Neuronal stem cell (in vitro differentiated cells): ENCODE data around the gene RAB35.

Experiments
- DNase-seq: peaks from one replicate; pipeline ENCODE4 v3.0.0-alpha.2; 2013; ENCODE audit warnings: low spot score
- H2AFZ ChIP-seq: one replicate; pipeline ENCODE4 v1.6.1; 2013; ENCODE audit warnings: mild to moderate bottlenecking, low read length, inconsistent platforms
- H2AK5ac ChIP-seq: 2 replicates; pipeline ENCODE4 v1.6.1; 2013; ENCODE audit warnings: low read depth, mild to moderate bottlenecking, inconsistent platforms, low read length, moderate library complexity, mixed read lengths
- H2BK120ac ChIP-seq: 2 replicates; pipeline ENCODE4 v1.6.1; 2013; ENCODE audit warnings: low read depth, mild to moderate bottlenecking, inconsistent platforms, low read length, moderate library complexity, mixed read lengths
- H2BK12ac ChIP-seq: one replicate; pipeline ENCODE4 v1.6.1; 2013; ENCODE audit warnings: low read length, inconsistent platforms
- H2BK15ac ChIP-seq: 2 replicates; pipeline ENCODE4 v1.6.1; 2013; ENCODE audit warnings: mild to moderate bottlenecking, low read length, inconsistent platforms, mixed read lengths
- H2BK5ac ChIP-seq: one replicate; pipeline ENCODE4 v1.6.1; 2013; ENCODE audit warnings: inconsistent platforms, mild to moderate bottlenecking, low read length, moderate library complexity
- H3K14ac ChIP-seq: one replicate; pipeline ENCODE4 v1.6.1; 2013; ENCODE audit warnings: low read length, inconsistent platforms
- H3K18ac ChIP-seq: 2 replicates; pipeline ENCODE4 v1.6.1; 2013; ENCODE audit warnings: low read length, inconsistent platforms
- H3K23ac ChIP-seq: 2 replicates; pipeline ENCODE4 v1.6.1; 2013; ENCODE audit warnings: low read depth, mild to moderate bottlenecking, mixed read lengths, low read length, inconsistent platforms; ENCODE audit not compliant: poor library complexity
- H3K27ac ChIP-seq: replicated peaks from 3 replicates; pipeline ENCODE4 v1.5.1; 2013; ENCODE audit warnings: low read length, inconsistent platforms
- H3K27me3 ChIP-seq, 3 experiments: 2 replicates each; pipeline ENCODE4 v1.6.1; 2013; ENCODE audit warnings: low read length in 3 of 3, mild to moderate bottlenecking in 2 of 3, inconsistent platforms in 1 of 3, low read depth in 1 of 3, mixed read lengths in 1 of 3, moderate library complexity in 1 of 3; ENCODE audit not compliant: control insufficient read depth in 3 of 3, insufficient read depth in 3 of 3
- H3K36me3 ChIP-seq, 2 donors: replicated peaks in 1 of 2; 2 replicates each; pipeline ENCODE4 v1.6.1; 2013; ENCODE audit warnings: low read length in 2 of 2; ENCODE audit not compliant: control insufficient read depth in 2 of 2, insufficient read depth in 2 of 2
- H3K4ac ChIP-seq: 2 replicates; pipeline ENCODE4 v1.6.1; 2013; ENCODE audit warnings: inconsistent platforms, mild to moderate bottlenecking, low read length, moderate library complexity
- H3K4me1 ChIP-seq, 2 donors: 1 replicate in 1 of 2; 2 replicates in 1 of 2; pipeline ENCODE4 v1.6.1; 2013; ENCODE audit warnings: low read length in 2 of 2, low read depth in 1 of 2; ENCODE audit not compliant: control insufficient read depth in 2 of 2, insufficient read depth in 1 of 2
- H3K4me2 ChIP-seq: one replicate; pipeline ENCODE4 v1.6.1; 2013; ENCODE audit warnings: mild to moderate bottlenecking, low read length, inconsistent platforms; ENCODE audit not compliant: insufficient read depth, poor library complexity, severe bottlenecking
- H3K4me3 ChIP-seq, 2 donors: 2 replicates each; pipeline ENCODE4 v1.5.1; 2013; ENCODE audit warnings: low read length in 2 of 2, mild to moderate bottlenecking in 2 of 2, inconsistent platforms in 1 of 2, moderate library complexity in 1 of 2
- H3K79me1 ChIP-seq: one replicate; pipeline ENCODE4 v1.6.1; 2013; ENCODE audit warnings: low read depth, mild to moderate bottlenecking, inconsistent platforms, low read length, moderate library complexity
- H3K9ac ChIP-seq: one replicate; pipeline ENCODE4 v1.6.1; 2013; ENCODE audit warnings: mild to moderate bottlenecking, low read depth, low read length, inconsistent platforms; ENCODE audit not compliant: poor library complexity
- H3K9me3 ChIP-seq, 2 donors: replicated peaks in 1 of 2; 2 replicates each; pipeline versions ENCODE3 to v1.6.1; 2013; ENCODE audit warnings: low read length in 2 of 2, mild to moderate bottlenecking in 2 of 2, inconsistent platforms in 1 of 2, low read depth in 1 of 2, mixed read lengths in 1 of 2, moderate library complexity in 1 of 2; ENCODE audit not compliant: control insufficient read depth in 2 of 2, insufficient read depth in 1 of 2
- H4K8ac ChIP-seq: one replicate; pipeline ENCODE4 v1.6.1; 2013; ENCODE audit warnings: low read depth, mild to moderate bottlenecking, inconsistent platforms, low read length, moderate library complexity
- H4K91ac ChIP-seq: one replicate; pipeline ENCODE4 v1.6.1; 2013; ENCODE audit warnings: low read length, low read depth, mild to moderate bottlenecking, inconsistent platforms; ENCODE audit not compliant: poor library complexity
- WGBS, 2 donors: extraction: QIAGEN DNeasy Blood & Tissue Kit; methylation state at CpG; one replicate each; pipeline ENCODE4 v1.1.7; 2013; ENCODE audit warnings: missing lambda C conversion rate in 2 of 2, mixed read lengths in 1 of 2; ENCODE audit not compliant: insufficient read length in 2 of 2, insufficient replicate concordance in 1 of 2; ENCODE audit errors: extremely low coverage in 2 of 2; 5-methylcytosine and 5-hydroxymethylcytosine counted together

The RAB35 gene

DNA sequence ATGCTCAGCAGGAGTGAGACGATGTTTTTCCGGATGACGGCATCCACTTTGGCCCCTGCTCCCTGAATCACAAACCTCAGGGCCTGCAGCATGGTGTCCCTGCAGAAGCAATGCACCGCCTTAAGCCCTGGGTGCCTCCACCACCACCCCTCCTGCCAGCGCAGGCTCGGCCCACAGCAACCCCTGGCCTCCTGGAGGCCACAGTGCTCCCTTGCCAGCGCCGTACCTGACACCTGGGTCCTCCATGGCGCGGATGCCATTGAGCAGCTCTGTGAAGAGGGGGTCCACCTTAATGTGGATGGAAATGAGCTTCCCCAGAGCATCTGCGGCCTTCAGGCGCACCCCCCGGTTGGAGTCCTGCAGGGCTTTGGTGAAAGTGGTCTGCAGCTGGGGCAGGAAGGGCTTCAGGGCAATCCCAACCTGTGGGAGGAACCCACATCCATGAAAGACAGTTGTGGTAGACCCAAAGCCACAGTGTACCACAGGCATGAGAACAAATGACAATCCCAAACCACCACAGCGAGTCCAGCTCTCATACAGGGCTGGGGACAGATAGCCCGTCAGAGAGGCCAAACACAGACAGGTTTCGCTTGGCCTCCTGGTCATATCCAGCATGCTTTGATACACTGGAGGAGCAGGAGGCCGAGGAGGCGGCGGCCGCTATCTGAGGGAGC, 17.9 kb upstream of the RAB35 start:
- no peak overlapping the region for H2BK120ac ChIP-seq

DNA sequence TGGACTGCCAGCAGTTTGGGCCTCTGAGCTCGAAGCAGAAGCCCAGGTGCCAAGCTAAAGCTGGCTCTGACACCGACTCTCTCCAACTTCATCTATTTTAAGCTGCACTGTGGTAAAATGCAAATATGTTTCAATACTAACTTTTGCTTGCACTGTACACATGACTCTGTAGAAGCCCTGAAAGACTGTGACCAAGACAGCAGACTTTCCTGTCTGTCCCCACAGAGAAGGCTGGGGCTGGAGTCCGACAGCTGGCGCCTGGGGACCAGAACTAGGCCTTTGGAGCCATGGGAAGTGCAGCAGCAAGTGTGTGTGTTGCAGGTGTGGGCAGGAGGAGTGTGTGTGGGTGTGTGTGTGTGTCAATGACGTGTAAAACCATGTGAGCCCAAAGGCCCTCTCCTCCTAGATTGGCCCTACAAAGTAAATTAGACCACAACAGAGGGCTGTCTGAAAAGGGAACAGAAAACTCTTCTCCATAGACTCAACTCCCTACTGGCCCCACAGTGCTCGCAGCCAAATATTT, 16.4 kb upstream of the RAB35 start:
- Histone ChIP-seq H3K27me3 (no peaks in the 10 kb centered on the region), H3K4me3 (no peak overlapping the region), H2BK120ac (no peak overlapping the region), H2BK15ac (no peak overlapping the region), H4K8ac (no peak overlapping the region), H3K4me2 (no peak overlapping the region), H4K91ac (no peak overlapping the region), H3K9ac (no peak overlapping the region), H2BK5ac (no peak overlapping the region), H2AFZ (no peak overlapping the region), H3K23ac (no peak overlapping the region), H2AK5ac (no peak overlapping the region), H3K4me1 (no peaks in the 10 kb centered on the region), H2BK12ac (no peak overlapping the region), H3K36me3 (peaks cover 75 to 96% of the 10 kb centered on the region in 2 donors), H3K4ac (no peak overlapping the region), H3K18ac (no peak overlapping the region), H3K27ac (no peak overlapping the region), H3K14ac (no peak overlapping the region), H3K79me1 (no peaks in the 10 kb centered on the region), H3K9me3 (no peaks in the 10 kb centered on the region)
- DNase-seq = no peak
- WGBS, 2 donors = no CpG with 5 or more reads among the region's 6 CpGs

More for the DNA sequence above, 17.9 kb upstream of the RAB35 start:
- no peak overlapping the region for H3K4me3 ChIP-seq
- no peak overlapping the region for H3K4ac ChIP-seq
- H2BK12ac ChIP-seq = no peak overlapping the region
- peaks cover 79 to 96% of the 10 kb centered on the region in 2 donors for H3K36me3 ChIP-seq
- H2AFZ ChIP-seq = no peak overlapping the region
- H3K27ac ChIP-seq = no peak overlapping the region
- no peak overlapping the region for H2AK5ac ChIP-seq
- H3K4me2 ChIP-seq = no peak overlapping the region
- DNase-seq = no peak
- H3K14ac ChIP-seq = no peak overlapping the region
- no peak overlapping the region for H4K8ac ChIP-seq
- WGBS, 2 donors = no CpG with 5 or more reads among the region's 20 CpGs
- peak overlapping the region; percentile 18 for H3K23ac ChIP-seq
- no peak overlapping the region for H2BK15ac ChIP-seq
- H3K9ac ChIP-seq = no peak overlapping the region
- H3K4me1 ChIP-seq = no peaks in the 10 kb centered on the region
- peaks cover 2% of the 10 kb centered on the region for H3K79me1 ChIP-seq
- no peak overlapping the region for H2BK5ac ChIP-seq
- no peak overlapping the region for H4K91ac ChIP-seq
- H3K18ac ChIP-seq = no peak overlapping the region
- H3K27me3 ChIP-seq = no peaks in the 10 kb centered on the region
- H3K9me3 ChIP-seq = no peaks in the 10 kb centered on the region

DNA sequence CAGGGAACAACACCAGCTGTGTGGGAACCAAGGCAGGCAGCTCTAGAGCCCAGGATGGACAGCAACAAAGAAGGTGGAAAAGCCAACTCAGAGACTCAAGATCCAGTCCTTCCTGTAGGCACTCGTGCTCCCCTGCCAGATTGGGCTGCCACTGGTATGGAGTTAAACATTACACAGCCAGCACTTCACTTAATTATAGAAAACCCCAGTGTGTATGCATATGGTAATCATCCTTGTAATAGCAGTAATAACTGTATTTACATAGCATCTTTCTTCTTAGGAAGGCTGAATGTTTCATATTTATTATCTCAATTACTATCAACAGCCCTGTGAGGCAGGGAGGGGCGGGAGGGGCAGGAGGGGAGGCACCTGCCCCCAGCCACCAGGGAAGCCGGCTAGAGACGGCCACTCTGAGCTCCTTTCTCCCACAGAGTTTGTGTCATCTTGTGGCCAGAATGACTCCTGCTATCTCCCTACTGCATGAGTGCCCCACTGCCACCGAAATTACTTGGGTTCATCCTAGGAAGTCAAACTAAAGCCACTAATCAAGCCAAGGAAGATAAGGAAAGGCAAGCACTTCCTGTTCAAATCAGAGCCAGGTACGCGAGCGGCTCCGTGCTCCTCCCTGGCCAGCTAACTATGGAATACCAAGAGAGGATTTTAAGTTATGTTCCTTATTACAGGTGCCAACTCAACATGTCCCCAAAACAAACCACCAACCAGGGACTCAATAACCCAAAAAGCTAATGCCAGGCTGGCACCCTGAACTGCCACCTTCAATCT, 15.7 kb upstream of the RAB35 start:
- Histone ChIP-seq H3K4ac (no peak overlapping the region), H3K9me3 (no peaks in the 10 kb centered on the region), H2BK15ac (no peak overlapping the region), H2BK5ac (no peak overlapping the region), H2BK120ac (no peak overlapping the region), H3K14ac (no peak overlapping the region), H3K27ac (no peak overlapping the region), H3K27me3 (no peaks in the 10 kb centered on the region), H3K79me1 (no peaks in the 10 kb centered on the region), H3K36me3 (peaks cover 73 to 96% of the 10 kb centered on the region in 2 donors), H2AFZ (no peak overlapping the region), H3K9ac (no peak overlapping the region), H3K23ac (no peak overlapping the region), H4K8ac (no peak overlapping the region), H3K4me3 (no peak overlapping the region), H3K4me1 (no peaks in the 10 kb centered on the region), H3K4me2 (no peak overlapping the region), H2AK5ac (no peak overlapping the region), H3K18ac (no peak overlapping the region), H4K91ac (no peak overlapping the region), H2BK12ac (no peak overlapping the region)
- no peak for DNase-seq
- no CpG with 5 or more reads among the region's 9 CpGs for WGBS, 2 donors

DNA sequence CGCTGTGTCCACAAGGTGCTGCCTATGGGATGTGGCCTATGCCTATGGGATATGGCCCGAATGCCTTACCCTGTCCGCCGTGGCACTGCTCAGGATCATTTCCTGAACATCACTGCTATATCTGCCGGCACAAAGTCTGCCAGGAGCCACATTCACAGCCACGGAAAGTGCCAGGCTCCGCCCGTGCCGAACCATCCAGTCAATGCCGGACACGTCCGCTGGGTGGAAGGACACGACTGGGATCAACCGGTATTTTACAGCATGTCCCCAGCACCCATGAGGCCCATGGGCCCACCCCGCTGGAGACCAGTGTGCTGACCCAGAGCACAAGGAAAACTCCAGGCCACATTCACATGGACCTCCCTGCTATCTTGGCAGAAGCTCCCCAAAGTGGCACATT, 14.6 kb upstream of the RAB35 start:
- Histone ChIP-seq H3K27ac (no peak overlapping the region), H2AK5ac (no peak overlapping the region)
- no CpG with 5 or more reads among the region's 15 CpGs for WGBS, 2 donors

More for the DNA sequence above, 14.6 kb upstream of the RAB35 start:
- DNase-seq = no peak
- Histone ChIP-seq H3K36me3 (peaks cover 68 to 96% of the 10 kb centered on the region in 2 donors), H2AFZ (no peak overlapping the region), H4K8ac (no peak overlapping the region), H3K4me3 (no peak overlapping the region), H3K9ac (no peak overlapping the region), H3K79me1 (no peaks in the 10 kb centered on the region), H3K4me1 (peaks cover 0 to 8% of the 10 kb centered on the region in 2 donors), H3K18ac (no peak overlapping the region), H2BK12ac (no peak overlapping the region), H3K9me3 (no peaks in the 10 kb centered on the region), H4K91ac (no peak overlapping the region), H3K14ac (no peak overlapping the region), H3K23ac (no peak overlapping the region), H3K27me3 (no peaks in the 10 kb centered on the region), H3K4me2 (no peak overlapping the region), H2BK15ac (no peak overlapping the region), H2BK5ac (no peak overlapping the region), H2BK120ac (no peak overlapping the region), H3K4ac (no peak overlapping the region)
